GM12892 (cell line): ENCODE data around the gene CD300C.

Experiments used
- POLR2A ChIP-seq: IDR thresholded peaks from 2 replicates; pipeline ENCODE4 v1.6.1; 2011; ENCODE audit warnings: low read depth, low read length, control low read depth
- POLR2AphosphoS5 ChIP-seq: IDR thresholded peaks from 2 replicates; pipeline ENCODE4 v1.6.1; 2011; ENCODE audit warnings: low read depth, low read length, control low read depth
- TAF1 ChIP-seq: IDR thresholded peaks from 2 replicates; pipeline ENCODE4 v1.6.1; 2011; ENCODE audit warnings: low read depth, mild to moderate bottlenecking, control low read depth, low read length, borderline replicate concordance

DNA sequence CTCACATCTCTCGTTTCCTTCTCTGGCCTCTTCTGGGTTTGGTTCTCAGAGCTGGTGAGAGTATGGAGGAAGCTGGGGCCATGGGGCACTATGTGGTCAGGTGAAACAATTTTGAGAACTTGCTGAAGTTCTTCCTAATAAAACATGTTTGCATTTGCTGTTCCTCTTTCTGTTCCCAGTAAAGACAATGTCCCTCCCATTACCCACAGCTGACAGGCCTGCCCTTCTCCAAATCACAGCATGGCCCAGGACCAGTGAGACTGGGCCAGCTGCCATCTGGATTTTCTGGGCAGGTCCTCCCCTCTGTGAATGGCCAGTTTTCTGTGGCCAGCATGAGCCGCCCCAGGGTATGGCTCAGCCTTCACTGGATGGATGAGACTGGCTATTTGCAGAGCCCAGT lies 21.5 kb upstream of the CD300C start, which contains the start of gene CD300H:
- no peak for TF ChIP-seq POLR2AphosphoS5
- no peak for TF ChIP-seq POLR2A
- no peak for TF ChIP-seq TAF1
